Osteocyte (in vitro differentiated cells): ENCODE measurements around the gene PRMT7. TPM values are rescaled to one million over a fixed set of nuclear protein-coding genes. Genes with fewer than 3 reads are reported as not detected.

Source experiments
- DNase-seq: peaks from one replicate; pipeline ENCODE4 v3.0.0; 2021; ENCODE audit warnings: mixed read lengths; ENCODE audit not compliant: unreplicated experiment; ENCODE audit errors: extremely low spot score
- H3K27ac Mint-ChIP-seq: one replicate; pipeline ENCODE4 v1.8.0; 2021; ENCODE audit warnings: mild to moderate bottlenecking, mixed read lengths; ENCODE audit not compliant: unreplicated experiment
- H3K27me3 Mint-ChIP-seq: one replicate; pipeline ENCODE4 v1.8.0; 2021; ENCODE audit warnings: mixed read lengths; ENCODE audit not compliant: unreplicated experiment
- H3K36me3 Mint-ChIP-seq: one replicate; pipeline ENCODE4 v1.8.0; 2021; ENCODE audit warnings: mixed read lengths; ENCODE audit not compliant: unreplicated experiment
- H3K4me1 Mint-ChIP-seq: one replicate; pipeline ENCODE4 v1.8.0; 2021; ENCODE audit warnings: mixed read lengths; ENCODE audit not compliant: unreplicated experiment
- H3K4me3 Mint-ChIP-seq: one replicate; pipeline ENCODE4 v1.8.0; 2021; ENCODE audit warnings: mild to moderate bottlenecking, moderate library complexity, mixed read lengths; ENCODE audit not compliant: unreplicated experiment
- H3K9me3 Mint-ChIP-seq: one replicate; pipeline ENCODE4 v1.8.0; 2021; ENCODE audit warnings: mixed read lengths; ENCODE audit not compliant: unreplicated experiment
- CTCF ChIP-seq: fragments of 200-600 bp; sonication (generic); IDR thresholded peaks from 2 replicates; pipeline ENCODE4 v1.5.0; 2021; ENCODE audit warnings: antibody characterized with exemption, mild to moderate bottlenecking, moderate library complexity
- total RNA-seq: library from RNA; stranded (reverse); gene quantifications from 2 replicates; pipeline ENCODE4 v1.2.1, GENCODE V29; 2021

Gene PRMT7
- total RNA-seq, 1 donor from 2014 or later, result 38.4 TPM

- Mint-ChIP-seq H3K27me3 (no peaks in the 10 kb centered on the region), H3K4me3 (no peak overlapping the region), H3K9me3 (no peaks in the 10 kb centered on the region), H3K36me3 (peaks cover 39% of the 10 kb centered on the region), H3K4me1 (no peaks in the 10 kb centered on the region), H3K27ac (no peak overlapping the region)
- no peak for DNase-seq
- no peak for TF ChIP-seq CTCF
Observed at GRCh38 chr16:68342620-68343019, 31.8 kb downstream of the PRMT7 start.

GRCh38 chr16:68343137-68343536 is 32.3 kb downstream of the PRMT7 start:
- Mint-ChIP-seq H3K4me1 (no peaks in the 10 kb centered on the region), H3K27me3 (no peaks in the 10 kb centered on the region), H3K36me3 (peaks cover 34% of the 10 kb centered on the region), H3K9me3 (no peaks in the 10 kb centered on the region), H3K4me3 (no peak overlapping the region), H3K27ac (no peak overlapping the region)
- no peak for DNase-seq
- TF ChIP-seq CTCF, result no peak

- TF ChIP-seq CTCF, result no peak
Observed at GRCh38 chr16:68344252-68344651, 33.4 kb downstream of the PRMT7 start.

GRCh38 chr16:68345351-68345810 is 34.6 kb downstream of the PRMT7 start:
- H3K27ac Mint-ChIP-seq, result no peak overlapping the region
- H3K4me3 Mint-ChIP-seq, result no peak overlapping the region
- TF ChIP-seq CTCF, result no peak
- peaks cover 36% of the 10 kb centered on the region for H3K36me3 Mint-ChIP-seq
- no peaks in the 10 kb centered on the region for H3K27me3 Mint-ChIP-seq
- DNase-seq, result no peak
- no peaks in the 10 kb centered on the region for H3K9me3 Mint-ChIP-seq
- H3K4me1 Mint-ChIP-seq, result no peaks in the 10 kb centered on the region

More at GRCh38 chr16:68344252-68344651, 33.4 kb downstream of the PRMT7 start:
- Mint-ChIP-seq H3K4me1 (no peaks in the 10 kb centered on the region), H3K27ac (no peak overlapping the region), H3K4me3 (no peak overlapping the region), H3K9me3 (no peaks in the 10 kb centered on the region), H3K27me3 (no peaks in the 10 kb centered on the region), H3K36me3 (peaks cover 37% of the 10 kb centered on the region)
- no peak for DNase-seq

- Mint-ChIP-seq H3K27ac (no peak overlapping the region), H3K4me3 (no peak overlapping the region), H3K9me3 (no peaks in the 10 kb centered on the region), H3K27me3 (no peaks in the 10 kb centered on the region), H3K36me3 (peaks cover 29% of the 10 kb centered on the region), H3K4me1 (no peaks in the 10 kb centered on the region)
- no peak for TF ChIP-seq CTCF
- DNase-seq, result no peak
Observed at GRCh38 chr16:68345958-68346635, 35.3 kb downstream of the PRMT7 start.
